Cardiac fibroblast (primary cell): ENCODE measurements around the gene OXCT1.

Experiments
- DNase-seq, 2 donors: peaks; one replicate each; pipeline versions ENCODE4 v3.0.0 to v3.0.0-alpha.2; 2010; ENCODE audit warnings: low read depth in 2 of 2
- H3K4me3 ChIP-seq, 2 donors: replicated peaks in 1 of 2; 1 replicate in 1 of 2; 2 replicates in 1 of 2; pipeline ENCODE4 v1.5.1; 2011; ENCODE audit warnings: low read depth in 2 of 2, low read length in 2 of 2, mild to moderate bottlenecking in 2 of 2, moderate library complexity in 1 of 2
- CTCF ChIP-seq: IDR thresholded peaks from one replicate; pipeline ENCODE4 v1.5.1; 2011; ENCODE audit warnings: low read depth, mild to moderate bottlenecking, low read length, inconsistent platforms

Gene OXCT1

GRCh38 chr5:41776435-41776834, 93.8 kb downstream of the OXCT1 start:
- no peak overlapping the region for H3K4me3 ChIP-seq
- no peak for TF ChIP-seq CTCF
- peak; percentile 36 to 54 for DNase-seq

GRCh38 chr5:41773799-41774198, 96.4 kb downstream of the OXCT1 start:
- no peak for TF ChIP-seq CTCF
- DNase-seq: no peak
- H3K4me3 ChIP-seq: no peak overlapping the region

GRCh38 chr5:41772785-41773442, 97.3 kb downstream of the OXCT1 start:
- no peak overlapping the region for H3K4me3 ChIP-seq
- TF ChIP-seq CTCF: no peak
- DNase-seq: no peak

- no peak for TF ChIP-seq CTCF
- no peak for DNase-seq
- no peak overlapping the region for H3K4me3 ChIP-seq
Measured at GRCh38 chr5:41772056-41772455, 98.2 kb downstream of the OXCT1 start.

- no peak for TF ChIP-seq CTCF
- no peak overlapping the region for H3K4me3 ChIP-seq
- DNase-seq: no peak
Measured at GRCh38 chr5:41770799-41771198, 99.4 kb downstream of the OXCT1 start.

- no peak for TF ChIP-seq CTCF
- H3K4me3 ChIP-seq: no peak overlapping the region
- DNase-seq: no peak
Measured at GRCh38 chr5:41768692-41769091, 101.5 kb downstream of the OXCT1 start.

- DNase-seq: no peak
- no peak for TF ChIP-seq CTCF
Measured at GRCh38 chr5:41764650-41765049, 105.6 kb downstream of the OXCT1 start.

More at GRCh38 chr5:41764650-41765049, 105.6 kb downstream of the OXCT1 start:
- H3K4me3 ChIP-seq: no peak overlapping the region
